ENCODE results near the gene CNKSR2.
A peak's percentile ranks its signal among the peaks of the same experiment; 100 is the strongest.

Gene CNKSR2

DNA sequence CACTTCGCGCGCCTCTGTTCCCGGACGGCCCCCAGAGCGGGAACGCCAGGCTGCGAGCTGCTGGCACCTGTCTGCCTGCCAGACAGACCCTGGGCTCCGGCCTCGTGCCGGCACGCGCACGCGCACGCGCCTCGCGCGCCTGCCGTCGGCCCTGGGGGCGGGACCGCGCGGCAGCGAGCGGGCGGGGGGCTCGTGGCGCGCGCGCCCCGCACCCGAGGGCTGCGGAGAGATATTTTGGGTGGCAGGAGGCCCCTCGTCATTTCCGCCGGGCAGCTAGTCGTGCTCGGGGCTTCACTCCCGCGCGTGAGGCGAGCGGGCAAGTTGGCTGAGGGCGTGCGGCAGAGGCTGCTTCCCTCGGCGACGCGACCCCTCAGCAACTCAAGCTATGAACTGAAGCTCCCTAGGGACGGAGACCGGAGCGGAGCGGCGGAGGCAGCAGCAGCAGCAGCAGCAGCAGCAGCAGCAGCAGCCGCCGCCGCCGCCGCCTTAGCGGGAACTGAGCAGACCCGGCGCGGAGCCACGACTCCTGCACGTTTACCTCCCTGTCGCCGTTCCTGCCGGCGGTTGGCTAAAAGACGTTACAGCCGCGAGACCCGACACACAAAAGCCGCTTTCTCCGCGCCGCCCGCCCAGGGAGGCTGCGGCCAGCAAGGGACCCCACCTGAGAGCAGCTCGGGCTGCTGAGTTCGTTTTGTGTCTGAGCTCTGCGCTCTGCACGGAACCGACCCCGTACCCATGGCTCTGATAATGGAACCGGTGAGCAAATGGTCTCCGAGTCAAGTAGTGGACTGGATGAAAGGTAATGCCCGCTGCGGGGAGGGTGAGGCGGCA, at the start of gene CNKSR2:
Gene CNKSR2, plus strand, starts transcription at position 256 of the 831 bp plus-strand sequence. Its CDS starts 480 bp downstream, at position 736.
- DNase-seq (ENCODE audit: low spot score): peak; percentile 88

DNA sequence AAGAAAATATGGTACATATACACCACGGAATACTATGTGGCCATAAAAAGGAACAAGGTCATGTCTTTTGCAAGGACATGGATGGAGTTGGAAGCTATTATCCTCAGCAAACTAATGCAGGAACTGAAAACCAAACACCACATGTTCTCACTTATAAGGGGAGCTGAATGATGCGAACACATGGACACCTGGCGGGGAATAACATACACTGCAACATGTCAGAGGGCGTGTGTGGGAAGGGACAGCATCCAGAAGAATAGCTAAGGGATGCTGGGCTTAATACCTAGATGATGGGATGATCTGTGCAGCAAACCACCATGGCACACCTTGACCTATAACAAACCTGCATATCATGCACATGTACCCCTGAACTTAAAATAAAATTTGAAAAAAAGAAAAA, 19.5 kb upstream of the CNKSR2 start:
- no peak for DNase-seq (ENCODE audit: low spot score)

- DNase-seq (ENCODE audit: low spot score): no peak
These were observed 18.4 kb upstream of the CNKSR2 start for GRCh38 chrX:21355831-21356230.

- DNase-seq (ENCODE audit: low spot score): no peak
These were observed 4.6 kb upstream of the CNKSR2 start for GRCh38 chrX:21369613-21370012.

DNA sequence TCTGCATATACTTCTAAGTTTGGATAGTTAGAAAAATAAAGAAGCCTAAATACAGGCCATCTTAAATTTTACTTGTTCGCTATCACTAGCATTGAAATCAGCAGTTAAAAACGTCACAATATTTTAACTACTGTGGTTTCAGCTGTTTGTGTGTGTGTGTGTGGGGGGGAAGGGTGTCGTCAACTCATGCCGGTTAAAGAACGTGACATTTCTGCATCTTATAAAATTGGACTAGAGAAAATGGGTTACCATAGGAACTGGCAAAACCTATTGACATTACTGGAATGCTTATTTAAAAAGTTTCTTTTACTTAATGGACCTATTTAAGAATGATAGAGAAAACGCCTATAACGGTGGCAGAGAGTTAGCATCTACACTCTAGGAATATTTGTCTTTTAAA, 1.2 kb upstream of the CNKSR2 start:
- DNase-seq (ENCODE audit: low spot score): no peak

GRCh38 chrX:21373637-21374162, 518 bp upstream of the CNKSR2 start:
- no peak for DNase-seq (ENCODE audit: low spot score)

- DNase-seq (ENCODE audit: low spot score): peak; percentile 48
These were observed 933 bp downstream of the CNKSR2 start for GRCh38 chrX:21374994-21375707.

DNA sequence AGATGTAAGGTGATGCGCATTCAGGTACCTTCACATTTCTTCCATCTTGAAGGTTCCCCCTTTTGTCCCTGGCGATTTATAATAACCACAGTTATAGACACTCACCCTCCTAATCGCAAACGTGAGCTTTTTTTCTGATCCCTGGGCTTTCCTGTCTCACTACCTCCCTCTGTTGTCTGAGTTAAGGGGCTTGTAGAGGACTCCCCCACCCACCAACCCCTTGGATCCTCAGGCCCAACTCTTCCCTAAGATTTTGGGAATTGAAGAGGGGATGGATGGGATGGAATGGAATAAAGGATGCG, 1.4 kb downstream of the CNKSR2 start:
- no peak for DNase-seq (ENCODE audit: low spot score)

GRCh38 chrX:21376636-21377035, 2.4 kb downstream of the CNKSR2 start:
- no peak for DNase-seq (ENCODE audit: low spot score)

DNA sequence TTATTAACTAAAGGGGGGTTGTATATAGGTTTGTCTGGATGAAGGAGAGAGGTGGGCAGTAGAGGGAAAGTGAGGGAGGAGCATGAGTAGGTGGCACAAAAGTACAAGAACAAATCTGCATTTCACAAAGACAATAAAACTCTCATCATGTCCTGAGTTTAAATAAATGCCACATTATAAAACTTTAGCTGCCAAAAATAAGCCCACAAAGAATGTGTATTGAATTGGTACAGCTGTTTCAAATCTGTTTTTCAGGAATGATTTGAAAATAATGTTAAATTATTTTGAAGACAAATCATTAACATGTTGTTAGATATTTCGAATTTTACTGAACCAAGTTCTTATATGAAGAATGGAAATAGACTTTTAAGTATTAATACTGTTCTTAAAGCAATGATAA, 5.8 kb downstream of the CNKSR2 start:
- no peak for DNase-seq (ENCODE audit: low spot score)

DNA sequence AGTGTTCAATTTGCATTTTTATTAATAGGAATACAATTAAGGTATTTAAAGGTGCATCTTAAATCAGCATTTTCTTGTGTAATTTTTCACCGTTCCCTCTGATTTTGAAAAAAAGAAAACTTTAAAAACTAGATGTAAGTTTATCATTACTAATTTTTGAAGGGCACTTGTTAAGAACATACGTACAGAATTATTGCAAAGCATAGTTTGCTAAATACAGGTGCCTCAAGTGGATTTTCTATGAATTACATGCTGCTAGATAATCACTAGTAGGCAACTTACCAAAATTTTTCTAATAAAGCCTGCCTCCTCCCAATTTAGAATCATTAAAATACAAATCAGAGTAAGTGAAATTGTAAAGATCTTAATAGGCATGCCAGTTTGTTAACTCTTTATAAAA, 8.5 kb downstream of the CNKSR2 start:
- no peak for DNase-seq (ENCODE audit: low spot score)

DNA sequence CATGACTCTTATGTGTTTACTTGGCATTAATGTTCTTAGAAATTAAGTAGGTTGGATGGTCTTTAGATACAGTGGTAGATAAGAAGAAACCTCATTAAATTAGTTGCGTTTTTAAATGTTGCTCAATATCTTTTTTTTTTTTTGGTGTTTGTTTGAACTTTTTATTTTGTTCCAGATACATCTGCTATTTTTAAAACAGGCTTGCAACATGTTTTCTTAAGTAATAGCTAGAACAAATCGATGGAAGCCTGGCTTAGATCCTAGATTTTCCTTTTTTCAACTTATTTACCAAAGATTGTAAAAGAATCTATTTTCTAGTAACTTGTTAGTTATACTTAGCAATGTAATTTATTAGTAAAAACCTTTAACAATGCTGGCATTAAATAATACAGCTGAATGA, 9.3 kb downstream of the CNKSR2 start:
- DNase-seq (ENCODE audit: low spot score): no peak

DNA sequence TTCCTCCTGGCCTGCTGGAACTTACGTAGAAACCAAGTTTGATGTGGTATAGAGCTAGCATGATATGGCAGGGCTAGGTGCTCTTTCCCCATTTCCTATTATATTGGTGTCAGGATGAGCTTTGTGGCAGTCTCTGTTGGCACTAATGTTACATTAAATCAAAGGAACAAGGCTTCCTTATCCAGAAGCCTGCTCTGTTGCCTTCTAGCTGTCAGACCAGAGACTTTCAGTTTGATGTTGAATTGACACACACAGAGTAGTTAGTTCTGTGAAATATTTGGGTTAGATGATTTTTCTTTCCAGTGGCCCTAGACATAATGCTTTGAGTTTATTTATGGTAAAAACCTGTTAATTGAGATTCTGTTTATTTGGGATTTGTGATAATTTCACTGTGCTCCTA, 10.0 kb downstream of the CNKSR2 start:
- no peak for DNase-seq (ENCODE audit: low spot score)

DNA sequence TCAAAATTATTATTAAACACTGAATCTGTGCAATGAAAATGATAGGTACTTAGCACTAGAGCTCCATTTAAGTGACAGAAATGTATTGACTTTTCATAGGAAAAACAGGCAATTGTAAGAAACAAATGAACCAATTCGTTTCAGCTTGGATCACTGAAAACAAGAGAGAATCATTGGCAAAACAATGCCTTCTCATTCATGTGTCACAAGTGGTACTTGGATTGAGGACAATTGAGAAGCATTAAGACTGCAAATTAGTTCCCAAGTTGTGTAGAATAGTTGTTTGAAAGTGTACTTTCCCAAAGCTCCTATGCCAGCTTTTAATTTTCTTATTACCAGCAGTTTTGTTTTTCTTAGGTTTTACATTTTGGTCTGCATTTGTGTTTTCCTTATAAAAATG, 20.6 kb downstream of the CNKSR2 start:
- DNase-seq (ENCODE audit: low spot score): no peak

DNA sequence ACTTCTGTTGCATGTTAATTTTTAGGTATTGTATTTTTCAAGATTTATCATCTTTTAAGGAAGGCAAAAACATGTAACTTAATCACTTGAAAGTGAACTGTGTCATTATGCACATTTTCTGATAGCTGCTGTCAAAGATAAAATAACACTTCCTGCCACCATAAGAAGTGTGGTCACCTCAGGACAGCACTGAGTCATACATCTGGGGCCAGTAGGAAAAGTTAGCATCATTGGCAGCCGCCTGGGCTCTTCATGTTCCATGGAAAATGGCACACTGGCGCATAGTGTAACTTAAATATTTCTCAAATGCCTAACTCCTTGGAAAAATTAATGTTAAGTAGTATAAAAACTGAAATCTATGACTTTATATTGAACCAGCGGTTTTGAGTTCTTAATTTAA, 24.2 kb downstream of the CNKSR2 start:
- no peak for DNase-seq (ENCODE audit: low spot score)

DNA sequence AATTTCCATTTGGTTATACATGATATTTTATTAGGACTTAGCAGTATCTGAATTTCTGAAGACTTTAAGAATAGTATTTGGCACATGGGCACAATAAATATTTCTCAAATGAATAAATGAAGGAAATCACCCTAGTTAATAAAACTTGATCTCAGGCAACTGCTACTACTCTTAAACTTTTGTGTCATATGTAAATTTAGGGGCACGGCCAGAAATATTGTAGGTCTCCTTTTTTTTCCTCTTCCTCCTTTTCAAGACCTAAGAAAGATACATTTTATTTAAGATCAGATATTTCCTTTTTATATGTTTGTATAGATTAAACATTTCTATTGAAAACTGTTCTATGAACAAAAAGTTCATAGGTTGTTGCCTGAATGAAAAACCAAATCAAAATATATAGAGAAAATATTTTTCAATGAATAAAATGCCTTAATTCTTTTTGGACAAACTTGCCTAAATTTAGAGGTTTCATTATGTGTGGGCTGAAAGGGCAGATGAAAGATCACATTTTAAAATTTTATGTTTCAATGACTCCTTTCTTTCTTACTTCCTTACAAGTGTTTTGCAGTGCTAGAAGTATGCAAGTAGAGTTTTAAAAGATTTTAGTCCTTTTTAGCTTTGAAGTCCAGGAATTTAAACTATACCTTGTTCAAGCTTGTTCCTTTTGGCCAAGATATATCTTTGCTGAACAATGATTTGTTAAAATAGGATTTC, 26.3 kb downstream of the CNKSR2 start:
- DNase-seq (ENCODE audit: low spot score): no peak

GRCh38 chrX:21408307-21408706, 34.1 kb downstream of the CNKSR2 start:
- DNase-seq (ENCODE audit: low spot score): no peak

DNA sequence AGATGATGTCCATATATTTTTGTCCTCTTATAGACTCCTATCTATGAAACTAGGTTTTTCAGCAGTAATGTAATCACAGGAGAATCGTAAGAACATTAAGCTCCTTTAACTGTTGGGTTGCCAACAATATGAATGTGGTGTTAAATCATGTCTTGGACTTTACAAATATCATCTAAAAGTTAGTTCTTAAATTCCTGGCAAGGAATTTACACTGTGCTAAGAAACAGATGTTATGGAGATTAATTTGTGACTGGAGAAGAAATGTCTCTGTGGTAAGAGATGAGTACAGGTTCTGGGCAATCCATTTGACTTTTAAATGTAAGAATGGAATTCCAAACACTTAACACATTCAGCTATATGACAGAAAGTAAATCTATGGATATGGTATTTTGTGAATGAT, 34.6 kb downstream of the CNKSR2 start:
- DNase-seq (ENCODE audit: low spot score): no peak

DNA sequence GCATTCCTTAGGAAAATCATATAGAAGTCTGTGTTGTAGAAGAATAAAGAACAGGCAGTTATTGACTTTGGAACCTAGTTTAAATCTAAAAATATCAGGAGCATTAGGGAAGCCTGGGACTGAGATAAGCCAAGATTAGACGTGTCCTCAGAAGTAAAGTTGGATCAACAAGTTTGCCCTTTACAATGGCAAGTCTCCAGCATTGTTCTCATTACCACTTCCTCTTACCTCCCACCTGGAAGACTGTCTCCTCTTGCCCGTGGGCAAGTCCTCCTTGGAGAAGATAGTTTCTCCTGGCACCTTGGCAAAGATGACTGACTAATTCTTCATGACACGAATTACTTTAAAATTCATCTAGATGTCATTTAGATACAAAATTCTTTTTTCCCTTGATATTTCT, 37.8 kb downstream of the CNKSR2 start:
- DNase-seq (ENCODE audit: low spot score): no peak

DNA sequence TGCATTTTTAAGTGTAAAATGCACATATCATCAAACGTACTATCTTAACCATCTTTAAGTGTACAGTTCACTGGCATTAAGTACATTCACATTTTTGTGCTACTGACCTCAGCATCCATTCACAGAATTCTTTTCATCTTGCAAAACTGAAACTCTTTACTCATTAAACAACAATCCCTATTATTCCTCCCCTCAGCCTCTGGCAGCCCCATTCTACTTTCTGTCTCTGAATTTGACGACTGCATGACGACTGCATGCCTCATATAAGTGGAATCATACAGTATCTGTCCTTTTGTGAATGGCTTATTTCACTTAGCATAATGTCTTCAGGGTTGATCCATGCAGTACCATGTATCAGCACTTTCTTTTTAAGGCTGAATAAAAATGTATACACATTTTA, 38.7 kb downstream of the CNKSR2 start:
- no peak for DNase-seq (ENCODE audit: low spot score)

DNA sequence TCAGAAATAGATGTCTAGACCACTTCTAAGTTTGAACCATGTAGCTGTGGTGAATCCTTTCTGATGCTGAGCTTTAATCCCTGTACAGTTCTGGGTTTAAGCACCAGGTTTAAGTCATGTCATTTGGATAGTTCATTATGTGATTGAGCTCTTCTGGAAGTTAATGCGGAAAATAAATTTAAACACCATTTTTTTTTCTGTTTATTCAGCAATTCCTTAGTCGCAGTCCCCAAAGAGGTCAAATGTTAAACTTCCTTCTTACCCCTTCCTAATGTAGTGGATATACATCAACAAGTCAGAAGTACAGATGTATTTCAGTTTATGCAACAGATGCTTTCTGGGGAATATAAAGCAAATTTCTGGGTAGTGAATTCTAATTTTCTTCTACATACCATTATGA, 52.9 kb downstream of the CNKSR2 start:
- DNase-seq (ENCODE audit: low spot score): no peak

- no peak for DNase-seq (ENCODE audit: low spot score)
These were observed 62.8 kb downstream of the CNKSR2 start for GRCh38 chrX:21437036-21437435.

- no peak for DNase-seq (ENCODE audit: low spot score)
These were observed 64.6 kb downstream of the CNKSR2 start for GRCh38 chrX:21438792-21439191.

Data from ecto neural progenitor cell (in vitro differentiated cells).